ENCODE data around the gene CEACAM16.

DNA sequence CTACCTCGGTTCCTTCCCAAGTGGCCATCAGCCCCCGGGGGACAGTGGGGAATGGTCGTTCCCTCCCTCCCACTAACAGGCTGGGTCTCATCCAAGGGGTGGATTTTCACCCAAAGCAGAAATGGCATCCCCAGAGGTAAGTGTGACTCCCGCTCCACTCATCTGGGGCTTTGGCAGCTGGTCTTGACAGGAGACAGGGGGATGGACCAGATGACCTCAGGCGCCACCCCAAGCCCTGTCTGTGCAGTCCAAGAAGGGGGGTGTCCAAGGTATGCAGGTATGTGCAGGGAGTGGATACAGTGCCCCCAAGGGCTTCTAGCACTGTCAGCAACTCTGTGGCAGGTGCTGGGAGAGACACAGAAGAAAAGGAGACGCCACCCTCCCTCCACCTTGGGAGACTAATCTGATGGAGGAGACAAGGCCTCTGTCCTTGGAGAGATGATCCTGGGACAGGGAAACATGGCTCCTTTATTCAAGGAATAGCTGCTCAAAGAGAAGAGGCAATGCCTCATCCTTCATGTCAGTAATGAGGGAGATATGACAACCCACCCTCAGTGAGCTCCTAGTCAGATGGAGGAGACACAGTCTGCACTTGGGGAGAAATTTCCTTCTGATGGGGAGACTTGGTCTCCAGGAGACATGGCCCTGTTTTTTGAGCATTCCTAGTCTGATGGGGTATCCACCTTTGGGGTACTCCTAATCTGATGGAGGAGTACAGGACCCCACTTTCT lies 7.7 kb downstream of the CEACAM16 start:
- TF ChIP-seq, protein P1, sequence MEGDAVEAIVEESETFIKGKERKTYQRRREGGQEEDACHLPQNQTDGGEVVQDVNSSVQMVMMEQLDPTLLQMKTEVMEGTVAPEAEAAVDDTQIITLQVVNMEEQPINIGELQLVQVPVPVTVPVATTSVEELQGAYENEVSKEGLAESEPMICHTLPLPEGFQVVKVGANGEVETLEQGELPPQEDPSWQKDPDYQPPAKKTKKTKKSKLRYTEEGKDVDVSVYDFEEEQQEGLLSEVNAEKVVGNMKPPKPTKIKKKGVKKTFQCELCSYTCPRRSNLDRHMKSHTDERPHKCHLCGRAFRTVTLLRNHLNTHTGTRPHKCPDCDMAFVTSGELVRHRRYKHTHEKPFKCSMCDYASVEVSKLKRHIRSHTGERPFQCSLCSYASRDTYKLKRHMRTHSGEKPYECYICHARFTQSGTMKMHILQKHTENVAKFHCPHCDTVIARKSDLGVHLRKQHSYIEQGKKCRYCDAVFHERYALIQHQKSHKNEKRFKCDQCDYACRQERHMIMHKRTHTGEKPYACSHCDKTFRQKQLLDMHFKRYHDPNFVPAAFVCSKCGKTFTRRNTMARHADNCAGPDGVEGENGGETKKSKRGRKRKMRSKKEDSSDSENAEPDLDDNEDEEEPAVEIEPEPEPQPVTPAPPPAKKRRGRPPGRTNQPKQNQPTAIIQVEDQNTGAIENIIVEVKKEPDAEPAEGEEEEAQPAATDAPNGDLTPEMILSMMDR (conservative IDR thresholded peaks at IDR 0.05; ENCODE audit: low read depth, low read length) = no peak
- TF ChIP-seq EZH2 (IDR thresholded peaks at IDR 0.05; ENCODE audit: low read length, unreplicated experiment) = no peak
- TF ChIP-seq EZH2phosphoT487 (IDR thresholded peaks at IDR 0.05; ENCODE audit: borderline replicate concordance, low read length) = no peak

All from PC-3 (cell line).